Measurements from ENCODE around the gene SHF. TPM values are rescaled to one million over a fixed set of nuclear protein-coding genes. Genes with fewer than 3 reads are reported as not detected.

SHF gene
- total and polyA plus RNA-seq, 2 of the 8 experiments (the other 6 are each of a cell fraction or from before 2014, with no cell fraction given) = 13.1 to 26.7 TPM

GRCh38 chr15:45174577-45174976 is 13.2 kb downstream of the SHF start (continued):
- no peak for TF ChIP-seq CHD7 (IDR thresholded peaks at IDR 0.05; ENCODE audit: insufficient replicate concordance, low read length)
- no peak for TF ChIP-seq CHD1 (IDR thresholded peaks at IDR 0.05; ENCODE audit: low read depth, low read length)
- TF ChIP-seq CTBP2 (IDR thresholded peaks at IDR 0.05; ENCODE audit: borderline replicate concordance, insufficient read depth, insufficient read length, low read length) = no peak
- no peak for TF ChIP-seq SRF (IDR thresholded peaks at IDR 0.05; ENCODE audit: low read depth, low read length)
- no peak for TF ChIP-seq SP4 (IDR thresholded peaks at IDR 0.05; ENCODE audit: low read length)
- no peak for TF ChIP-seq SAP30 (IDR thresholded peaks at IDR 0.05; ENCODE audit: insufficient read depth, insufficient replicate concordance, low read length)
- TF ChIP-seq ATF3 (IDR thresholded peaks at IDR 0.05; ENCODE audit: insufficient read depth, low read depth, low read length) = no peak
- TF ChIP-seq SIX5 (IDR thresholded peaks at IDR 0.05; ENCODE audit: low read depth, low read length) = no peak
- no peak for TF ChIP-seq BCL11A (IDR thresholded peaks at IDR 0.05; ENCODE audit: low read depth in 2 of 2, low read length in 2 of 2)
- TF ChIP-seq TCF12 (IDR thresholded peaks at IDR 0.05; ENCODE audit: low read depth, low read length) = no peak
- TF ChIP-seq MAFK (IDR thresholded peaks at IDR 0.05; ENCODE audit: low read depth, low read length) = no peak
